HEK293 (cell line): ENCODE measurements around the gene COL6A2.

Experiments
- CTCF ChIA-PET: fragments of 350-600 bp; formaldehyde crosslinking; extraction: SDS; loops from one replicate; lab custom pipeline; 2021; ENCODE audit warnings: antibody characterized with exemption; lab: Yijun Ruan, JAX
- POLR2A ChIA-PET: fragments of 300-600 bp; formaldehyde crosslinking; extraction: SDS; loops from one replicate; lab custom pipeline; 2020; ENCODE audit warnings: antibody characterized with exemption, inconsistent platforms; lab: Yijun Ruan, JAX
- H3K27ac ChIP-seq: fragments of 200-500 bp; sonication (Bioruptor generic); 2 replicates; pipeline ENCODE4 v1.5.1; 2014; ENCODE audit warnings: low read depth, low read length, control low read depth, inconsistent platforms; ENCODE audit errors: extremely low read depth
- H3K36me3 ChIP-seq, 2 experiments: fragments of 200-500 bp in 1 of 2; sonication (Bioruptor generic) in 1 of 2; 1 replicate in 1 of 2; 2 replicates in 1 of 2; pipeline ENCODE4 v1.5.1; 2014 to 2017; ENCODE audit warnings: inconsistent platforms in 2 of 2, low read length in 2 of 2; ENCODE audit not compliant: control insufficient read depth in 2 of 2, insufficient read depth in 1 of 2
- H3K4me1 ChIP-seq: fragments of 200-500 bp; sonication (Bioruptor generic); 2 replicates; pipeline ENCODE4 v1.5.1; 2014; ENCODE audit warnings: mild to moderate bottlenecking, low read length, inconsistent platforms; ENCODE audit not compliant: control insufficient read depth, insufficient read depth
- H3K4me3 ChIP-seq: 2 replicates; pipeline ENCODE4 v1.5.1; 2011; ENCODE audit warnings: low read depth, mild to moderate bottlenecking, control low read depth, low read length, moderate library complexity
- H3K9me3 ChIP-seq: fragments of 200-500 bp; sonication (Bioruptor generic); 2 replicates; pipeline ENCODE4 v1.5.1; 2014; ENCODE audit warnings: low read depth, low read length, inconsistent platforms; ENCODE audit not compliant: control insufficient read depth, insufficient read depth
- GLIS1 ChIP-seq: fragments of 450-650 bp; formaldehyde crosslinking; IDR thresholded peaks from 2 replicates; pipeline ENCODE4 v1.5.1; 2016; ENCODE audit warnings: missing biosample characterization, missing genetic modification characterization
- MYNN ChIP-seq: fragments of 450-650 bp; formaldehyde crosslinking; IDR thresholded peaks from 2 replicates; pipeline ENCODE4 v1.5.1; 2016; ENCODE audit warnings: missing biosample characterization, missing genetic modification characterization, borderline replicate concordance
- MZF1 ChIP-seq: fragments of 450-650 bp; formaldehyde crosslinking; IDR thresholded peaks from 2 replicates; pipeline ENCODE4 v1.5.1; 2017; ENCODE audit warnings: missing biosample characterization, missing genetic modification characterization, borderline replicate concordance
- ZBTB8A ChIP-seq: fragments of 450-650 bp; formaldehyde crosslinking; IDR thresholded peaks from 2 replicates; pipeline ENCODE4 v1.5.1; 2016; ENCODE audit warnings: missing biosample characterization, missing genetic modification characterization
- ZFHX2 ChIP-seq: fragments of 450-650 bp; formaldehyde crosslinking; conservative IDR thresholded peaks from 2 replicates; pipeline ENCODE4 v1.5.1; 2016; ENCODE audit warnings: missing biosample characterization, missing genetic modification characterization
- ZNF112 ChIP-seq: fragments of 450-650 bp; formaldehyde crosslinking; IDR thresholded peaks from 2 replicates; pipeline ENCODE4 v1.5.0; 2017; ENCODE audit warnings: missing biosample characterization, missing genetic modification characterization
- ZNF549 ChIP-seq: fragments of 450-650 bp; IDR thresholded peaks from 2 replicates; pipeline ENCODE4 v1.5.1; 2018; ENCODE audit warnings: missing biosample characterization, missing genetic modification characterization, mild to moderate bottlenecking, inconsistent platforms, moderate library complexity
- ZNF560 ChIP-seq: fragments of 450-650 bp; formaldehyde crosslinking; IDR thresholded peaks from 2 replicates; pipeline ENCODE4 v1.5.1; 2017; ENCODE audit warnings: missing biosample characterization, missing genetic modification characterization, borderline replicate concordance
- ZNF629 ChIP-seq: fragments of 450-650 bp; formaldehyde crosslinking; IDR thresholded peaks from 2 replicates; pipeline ENCODE4 v1.5.1; 2017; ENCODE audit warnings: missing biosample characterization, missing genetic modification characterization
- ZNF677 ChIP-seq: fragments of 450-650 bp; IDR thresholded peaks from 2 replicates; pipeline ENCODE4 v1.5.0; 2018; ENCODE audit warnings: missing biosample characterization, mild to moderate bottlenecking, missing genetic modification characterization, moderate library complexity
- ZNF707 ChIP-seq: fragments of 450-650 bp; formaldehyde crosslinking; IDR thresholded peaks from 2 replicates; pipeline ENCODE4 v1.5.1; 2016; ENCODE audit warnings: missing biosample characterization, missing genetic modification characterization
- ZNF776 ChIP-seq: fragments of 450-650 bp; formaldehyde crosslinking; IDR thresholded peaks from 2 replicates; pipeline ENCODE4 v1.5.0; 2017; ENCODE audit warnings: missing biosample characterization, missing genetic modification characterization, borderline replicate concordance
- ZNF791 ChIP-seq: fragments of 450-650 bp; formaldehyde crosslinking; IDR thresholded peaks from 2 replicates; pipeline ENCODE4 v1.5.1; 2016; ENCODE audit warnings: missing biosample characterization, missing genetic modification characterization
- ZNF837 ChIP-seq: fragments of 450-650 bp; formaldehyde crosslinking; IDR thresholded peaks from 2 replicates; pipeline ENCODE4 v1.5.1; 2016; ENCODE audit warnings: missing biosample characterization, missing genetic modification characterization
- ZNF843 ChIP-seq: fragments of 450-650 bp; formaldehyde crosslinking; IDR thresholded peaks from 2 replicates; pipeline ENCODE4 v1.5.1; 2016; ENCODE audit warnings: missing biosample characterization, missing genetic modification characterization
- ZSCAN30 ChIP-seq: fragments of 450-650 bp; IDR thresholded peaks from 2 replicates; pipeline ENCODE4 v1.5.1; 2018; ENCODE audit warnings: missing biosample characterization, mild to moderate bottlenecking, missing genetic modification characterization, moderate library complexity
- ZXDB ChIP-seq: fragments of 450-650 bp; formaldehyde crosslinking; IDR thresholded peaks from 2 replicates; pipeline ENCODE4 v1.5.1; 2016; ENCODE audit warnings: missing biosample characterization, missing genetic modification characterization
- TF ChIP-seq, protein P1 (sequence below): fragments of 450-650 bp; formaldehyde crosslinking; IDR thresholded peaks from 2 replicates; pipeline ENCODE4 v1.5.1; 2016; ENCODE audit warnings: missing biosample characterization, missing genetic modification characterization
- TF ChIP-seq, protein P2 (sequence below): fragments of 450-650 bp; formaldehyde crosslinking; IDR thresholded peaks from 2 replicates; pipeline ENCODE4 v1.5.1; 2016; ENCODE audit warnings: missing biosample characterization, missing genetic modification characterization
- TF ChIP-seq, protein P3 (sequence below): fragments of 450-650 bp; formaldehyde crosslinking; IDR thresholded peaks from 2 replicates; pipeline ENCODE4 v1.5.1; 2017; ENCODE audit warnings: missing biosample characterization, missing genetic modification characterization
- TF ChIP-seq, protein P4 (sequence below): fragments of 450-650 bp; formaldehyde crosslinking; IDR thresholded peaks from 2 replicates; pipeline ENCODE4 v1.5.1; 2016; ENCODE audit warnings: missing biosample characterization, missing genetic modification characterization
- TF ChIP-seq, protein P5 (sequence below): fragments of 450-650 bp; IDR thresholded peaks from 2 replicates; pipeline ENCODE4 v1.5.1; 2018; ENCODE audit warnings: missing biosample characterization, missing genetic modification characterization
- TF ChIP-seq, protein P6 (sequence below): fragments of 450-650 bp; formaldehyde crosslinking; IDR thresholded peaks from 2 replicates; pipeline ENCODE4 v1.5.1; 2017; ENCODE audit warnings: missing biosample characterization, missing genetic modification characterization
- TF ChIP-seq, protein P7 (sequence below): fragments of 450-650 bp; formaldehyde crosslinking; IDR thresholded peaks from 2 replicates; pipeline ENCODE4 v1.5.1; 2016; ENCODE audit warnings: missing biosample characterization, missing genetic modification characterization

The COL6A2 gene

DNA sequence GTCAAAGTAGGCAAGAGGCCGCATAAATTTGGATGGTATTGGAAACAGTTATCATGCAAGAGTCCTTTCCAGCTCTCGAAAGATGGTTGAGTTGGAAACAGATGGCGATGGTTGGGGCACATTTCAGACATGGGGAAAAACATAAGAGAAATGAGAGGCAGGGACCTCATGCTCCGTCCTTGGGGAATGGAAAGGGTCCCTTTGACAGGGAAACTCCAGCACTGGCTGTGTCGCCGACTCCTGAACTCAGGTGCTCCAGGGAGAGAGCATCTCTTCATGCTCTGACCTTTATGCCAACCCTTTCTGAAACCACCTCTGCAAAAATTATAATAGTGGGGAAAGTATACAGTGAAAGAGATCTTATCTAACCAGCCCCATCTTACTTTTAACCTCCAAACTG lies 36.8 kb upstream of the COL6A2 start:
- TF ChIP-seq MYNN (tag by site-specific recombination) (no peak), ZNF549 (tag by site-specific recombination) (no peak), ZFHX2 (tag by site-specific recombination) (no peak), ZNF791 (tag by site-specific recombination) (no peak), ZNF677 (tag by site-specific recombination) (no peak), ZXDB (no peak), ZNF112 (tag by site-specific recombination) (no peak), GLIS1 (tag by site-specific recombination) (no peak)
- TF ChIP-seq, protein P1, sequence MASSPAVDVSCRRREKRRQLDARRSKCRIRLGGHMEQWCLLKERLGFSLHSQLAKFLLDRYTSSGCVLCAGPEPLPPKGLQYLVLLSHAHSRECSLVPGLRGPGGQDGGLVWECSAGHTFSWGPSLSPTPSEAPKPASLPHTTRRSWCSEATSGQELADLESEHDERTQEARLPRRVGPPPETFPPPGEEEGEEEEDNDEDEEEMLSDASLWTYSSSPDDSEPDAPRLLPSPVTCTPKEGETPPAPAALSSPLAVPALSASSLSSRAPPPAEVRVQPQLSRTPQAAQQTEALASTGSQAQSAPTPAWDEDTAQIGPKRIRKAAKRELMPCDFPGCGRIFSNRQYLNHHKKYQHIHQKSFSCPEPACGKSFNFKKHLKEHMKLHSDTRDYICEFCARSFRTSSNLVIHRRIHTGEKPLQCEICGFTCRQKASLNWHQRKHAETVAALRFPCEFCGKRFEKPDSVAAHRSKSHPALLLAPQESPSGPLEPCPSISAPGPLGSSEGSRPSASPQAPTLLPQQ (tag by site-specific recombination), result no peak
- TF ChIP-seq, protein P2, sequence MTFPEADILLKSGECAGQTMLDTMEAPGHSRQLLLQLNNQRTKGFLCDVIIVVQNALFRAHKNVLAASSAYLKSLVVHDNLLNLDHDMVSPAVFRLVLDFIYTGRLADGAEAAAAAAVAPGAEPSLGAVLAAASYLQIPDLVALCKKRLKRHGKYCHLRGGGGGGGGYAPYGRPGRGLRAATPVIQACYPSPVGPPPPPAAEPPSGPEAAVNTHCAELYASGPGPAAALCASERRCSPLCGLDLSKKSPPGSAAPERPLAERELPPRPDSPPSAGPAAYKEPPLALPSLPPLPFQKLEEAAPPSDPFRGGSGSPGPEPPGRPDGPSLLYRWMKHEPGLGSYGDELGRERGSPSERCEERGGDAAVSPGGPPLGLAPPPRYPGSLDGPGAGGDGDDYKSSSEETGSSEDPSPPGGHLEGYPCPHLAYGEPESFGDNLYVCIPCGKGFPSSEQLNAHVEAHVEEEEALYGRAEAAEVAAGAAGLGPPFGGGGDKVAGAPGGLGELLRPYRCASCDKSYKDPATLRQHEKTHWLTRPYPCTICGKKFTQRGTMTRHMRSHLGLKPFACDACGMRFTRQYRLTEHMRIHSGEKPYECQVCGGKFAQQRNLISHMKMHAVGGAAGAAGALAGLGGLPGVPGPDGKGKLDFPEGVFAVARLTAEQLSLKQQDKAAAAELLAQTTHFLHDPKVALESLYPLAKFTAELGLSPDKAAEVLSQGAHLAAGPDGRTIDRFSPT (tag by site-specific recombination), result no peak
- TF ChIP-seq, protein P3, sequence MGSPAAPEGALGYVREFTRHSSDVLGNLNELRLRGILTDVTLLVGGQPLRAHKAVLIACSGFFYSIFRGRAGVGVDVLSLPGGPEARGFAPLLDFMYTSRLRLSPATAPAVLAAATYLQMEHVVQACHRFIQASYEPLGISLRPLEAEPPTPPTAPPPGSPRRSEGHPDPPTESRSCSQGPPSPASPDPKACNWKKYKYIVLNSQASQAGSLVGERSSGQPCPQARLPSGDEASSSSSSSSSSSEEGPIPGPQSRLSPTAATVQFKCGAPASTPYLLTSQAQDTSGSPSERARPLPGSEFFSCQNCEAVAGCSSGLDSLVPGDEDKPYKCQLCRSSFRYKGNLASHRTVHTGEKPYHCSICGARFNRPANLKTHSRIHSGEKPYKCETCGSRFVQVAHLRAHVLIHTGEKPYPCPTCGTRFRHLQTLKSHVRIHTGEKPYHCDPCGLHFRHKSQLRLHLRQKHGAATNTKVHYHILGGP, result no peak
- TF ChIP-seq, protein P4, sequence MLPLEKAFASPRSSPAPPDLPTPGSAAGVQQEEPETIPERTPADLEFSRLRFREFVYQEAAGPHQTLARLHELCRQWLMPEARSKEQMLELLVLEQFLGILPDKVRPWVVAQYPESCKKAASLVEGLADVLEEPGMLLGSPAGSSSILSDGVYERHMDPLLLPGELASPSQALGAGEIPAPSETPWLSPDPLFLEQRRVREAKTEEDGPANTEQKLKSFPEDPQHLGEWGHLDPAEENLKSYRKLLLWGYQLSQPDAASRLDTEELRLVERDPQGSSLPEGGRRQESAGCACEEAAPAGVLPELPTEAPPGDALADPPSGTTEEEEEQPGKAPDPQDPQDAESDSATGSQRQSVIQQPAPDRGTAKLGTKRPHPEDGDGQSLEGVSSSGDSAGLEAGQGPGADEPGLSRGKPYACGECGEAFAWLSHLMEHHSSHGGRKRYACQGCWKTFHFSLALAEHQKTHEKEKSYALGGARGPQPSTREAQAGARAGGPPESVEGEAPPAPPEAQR (tag by site-specific recombination), result no peak
- ChIA-PET CTCF (interaction anchor here (0.8 kb wide), 1 partner anchor 621 kb away, joined by 4 read pairs; no protein-coding TSS in a partner anchor), POLR2A (no interaction called here)
- no peaks in the 10 kb centered on the region for H3K9me3 ChIP-seq
- no peaks in the 10 kb centered on the region for H3K36me3 ChIP-seq
- H3K4me3 ChIP-seq, result no peak overlapping the region
- no peak overlapping the region for H3K27ac ChIP-seq
- H3K4me1 ChIP-seq, result no peaks in the 10 kb centered on the region

DNA sequence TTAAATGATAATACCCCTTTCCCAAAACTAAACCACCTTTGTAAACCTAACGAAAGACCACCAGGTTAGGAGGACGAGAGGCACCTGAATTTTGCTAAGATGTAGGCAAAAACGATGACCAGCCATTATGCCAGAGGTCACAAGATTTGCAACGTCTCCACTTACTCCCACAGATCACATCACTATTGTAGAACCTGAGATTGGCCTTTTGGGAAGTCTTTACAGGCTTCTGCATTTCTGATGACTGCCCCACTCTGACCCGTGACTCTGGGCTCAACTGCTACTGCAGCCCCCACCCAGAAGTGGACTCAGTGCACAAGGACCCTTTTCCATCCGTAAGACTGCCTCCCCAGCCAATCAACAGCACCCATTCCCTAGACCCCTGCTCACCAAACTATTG lies 36.4 kb upstream of the COL6A2 start:
- CTCF ChIA-PET, result no interaction called here
- H3K36me3 ChIP-seq, result no peaks in the 10 kb centered on the region
- H3K4me1 ChIP-seq, result no peaks in the 10 kb centered on the region
- no peak overlapping the region for H3K27ac ChIP-seq
- TF ChIP-seq ZBTB8A (tag by site-specific recombination) (no peak), ZNF776 (no peak), ZNF837 (tag by site-specific recombination) (no peak), ZNF560 (tag by site-specific recombination) (no peak), ZNF549 (tag by site-specific recombination) (no peak), ZNF707 (tag by site-specific recombination) (no peak), ZNF843 (tag by site-specific recombination) (no peak), MZF1 (no peak), ZSCAN30 (tag by site-specific recombination) (no peak), ZNF629 (tag by site-specific recombination) (no peak)
- TF ChIP-seq, protein P5, sequence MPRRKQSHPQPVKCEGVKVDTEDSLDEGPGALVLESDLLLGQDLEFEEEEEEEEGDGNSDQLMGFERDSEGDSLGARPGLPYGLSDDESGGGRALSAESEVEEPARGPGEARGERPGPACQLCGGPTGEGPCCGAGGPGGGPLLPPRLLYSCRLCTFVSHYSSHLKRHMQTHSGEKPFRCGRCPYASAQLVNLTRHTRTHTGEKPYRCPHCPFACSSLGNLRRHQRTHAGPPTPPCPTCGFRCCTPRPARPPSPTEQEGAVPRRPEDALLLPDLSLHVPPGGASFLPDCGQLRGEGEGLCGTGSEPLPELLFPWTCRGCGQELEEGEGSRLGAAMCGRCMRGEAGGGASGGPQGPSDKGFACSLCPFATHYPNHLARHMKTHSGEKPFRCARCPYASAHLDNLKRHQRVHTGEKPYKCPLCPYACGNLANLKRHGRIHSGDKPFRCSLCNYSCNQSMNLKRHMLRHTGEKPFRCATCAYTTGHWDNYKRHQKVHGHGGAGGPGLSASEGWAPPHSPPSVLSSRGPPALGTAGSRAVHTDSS (tag by site-specific recombination), result no peak
- TF ChIP-seq, protein P6, sequence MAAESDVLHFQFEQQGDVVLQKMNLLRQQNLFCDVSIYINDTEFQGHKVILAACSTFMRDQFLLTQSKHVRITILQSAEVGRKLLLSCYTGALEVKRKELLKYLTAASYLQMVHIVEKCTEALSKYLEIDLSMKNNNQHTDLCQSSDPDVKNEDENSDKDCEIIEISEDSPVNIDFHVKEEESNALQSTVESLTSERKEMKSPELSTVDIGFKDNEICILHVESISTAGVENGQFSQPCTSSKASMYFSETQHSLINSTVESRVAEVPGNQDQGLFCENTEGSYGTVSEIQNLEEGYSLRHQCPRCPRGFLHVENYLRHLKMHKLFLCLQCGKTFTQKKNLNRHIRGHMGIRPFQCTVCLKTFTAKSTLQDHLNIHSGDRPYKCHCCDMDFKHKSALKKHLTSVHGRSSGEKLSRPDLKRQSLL (tag by site-specific recombination), result no peak
- TF ChIP-seq, protein P7, sequence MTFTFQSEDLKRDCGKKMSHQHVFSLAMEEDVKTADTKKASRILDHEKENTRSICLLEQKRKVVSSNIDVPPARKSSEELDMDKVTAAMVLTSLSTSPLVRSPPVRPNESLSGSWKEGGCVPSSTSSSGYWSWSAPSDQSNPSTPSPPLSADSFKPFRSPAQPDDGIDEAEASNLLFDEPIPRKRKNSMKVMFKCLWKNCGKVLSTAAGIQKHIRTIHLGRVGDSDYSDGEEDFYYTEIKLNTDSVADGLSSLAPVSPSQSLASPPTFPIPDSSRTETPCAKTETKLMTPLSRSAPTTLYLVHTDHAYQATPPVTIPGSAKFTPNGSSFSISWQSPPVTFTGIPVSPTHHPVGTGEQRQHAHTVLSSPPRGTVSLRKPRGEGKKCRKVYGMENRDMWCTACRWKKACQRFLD (tag by site-specific recombination), result no peak
- H3K9me3 ChIP-seq, result no peaks in the 10 kb centered on the region
- POLR2A ChIA-PET, result no interaction called here
- no peak overlapping the region for H3K4me3 ChIP-seq
